Neural progenitor cell (in vitro differentiated cells): Measurements from ENCODE around the gene TMEM128.

Experiments
- CTCF ChIP-seq: fragments of 200-600 bp; sonication (generic); IDR thresholded peaks from 2 replicates; pipeline ENCODE4 v1.5.1; 2017; ENCODE audit warnings: antibody characterized with exemption, mild to moderate bottlenecking
- EZH2 ChIP-seq: fragments of 200-600 bp; sonication (generic); IDR thresholded peaks from 2 replicates; pipeline ENCODE4 v1.6.1; 2017; ENCODE audit warnings: antibody characterized with exemption, mild to moderate bottlenecking, moderate library complexity

GRCh38 chr4:4206204-4206603 lies 41.8 kb downstream of the TMEM128 start:
- TF ChIP-seq CTCF (no peak), EZH2 (no peak)
